ENCODE results near the gene POLR1C.
"Not testable (repeated sequence)": the region's sequence is repeated elsewhere in the genome, so short reads cannot be mapped to it uniquely, and the experiment has no call there.

POLR1C gene

GRCh38 chr6:43547222-43547621, 30.3 kb downstream of the POLR1C start:
- no peak for DNase-seq

GRCh38 chr6:43557620-43558019, 40.7 kb downstream of the POLR1C start:
- not testable (repeated sequence) for DNase-seq

GRCh38 chr6:43559328-43559727, 42.4 kb downstream of the POLR1C start:
- no peak for DNase-seq

- DNase-seq, result no peak
Observed at GRCh38 chr6:43570876-43571441, 54.1 kb downstream of the POLR1C start.

All from amygdala (tissue), 56 donors.